Astrocyte (in vitro differentiated cells and primary cell): ENCODE data around the gene MGMT.

ENCODE experiments used
- EZH2 ChIP-seq: IDR thresholded peaks from 2 replicates; pipeline ENCODE4 v1.6.1; 2012; ENCODE audit warnings: mild to moderate bottlenecking, low read length, inconsistent platforms; ENCODE audit not compliant: insufficient read depth
- TF ChIP-seq, protein P1 (sequence below): IDR thresholded peaks from 2 replicates; pipeline ENCODE4 v1.5.1; 2011; ENCODE audit warnings: low read depth, mild to moderate bottlenecking, inconsistent platforms, low read length, moderate library complexity; ENCODE audit not compliant: insufficient read depth

DNA sequence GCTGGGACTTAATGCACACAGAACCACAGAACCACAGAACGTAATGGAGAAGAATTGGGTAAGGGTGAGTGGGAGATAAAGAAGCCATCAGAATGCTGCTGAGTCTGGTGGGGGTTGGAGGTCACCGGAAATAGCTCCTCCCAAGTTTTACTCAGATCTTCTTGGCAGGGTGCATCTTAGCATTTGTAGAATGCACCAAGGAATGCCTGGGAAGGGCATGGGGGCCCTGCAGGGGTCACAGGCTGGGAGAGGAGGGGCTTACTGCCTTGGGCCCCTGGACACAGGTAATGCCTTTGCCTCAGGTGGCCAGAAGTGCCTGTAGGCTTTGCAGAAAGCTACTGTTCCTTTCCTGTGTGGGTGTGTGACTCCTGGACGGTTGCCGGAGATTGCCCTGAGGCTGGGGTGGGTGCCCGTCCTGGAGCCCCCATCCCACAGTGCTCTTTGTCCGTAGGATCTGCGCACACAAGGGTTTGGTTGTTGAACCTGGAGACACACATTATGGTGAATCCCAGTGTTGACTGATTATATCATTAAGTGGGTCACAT is 55.1 kb downstream of the MGMT start:
- TF ChIP-seq, protein P1, sequence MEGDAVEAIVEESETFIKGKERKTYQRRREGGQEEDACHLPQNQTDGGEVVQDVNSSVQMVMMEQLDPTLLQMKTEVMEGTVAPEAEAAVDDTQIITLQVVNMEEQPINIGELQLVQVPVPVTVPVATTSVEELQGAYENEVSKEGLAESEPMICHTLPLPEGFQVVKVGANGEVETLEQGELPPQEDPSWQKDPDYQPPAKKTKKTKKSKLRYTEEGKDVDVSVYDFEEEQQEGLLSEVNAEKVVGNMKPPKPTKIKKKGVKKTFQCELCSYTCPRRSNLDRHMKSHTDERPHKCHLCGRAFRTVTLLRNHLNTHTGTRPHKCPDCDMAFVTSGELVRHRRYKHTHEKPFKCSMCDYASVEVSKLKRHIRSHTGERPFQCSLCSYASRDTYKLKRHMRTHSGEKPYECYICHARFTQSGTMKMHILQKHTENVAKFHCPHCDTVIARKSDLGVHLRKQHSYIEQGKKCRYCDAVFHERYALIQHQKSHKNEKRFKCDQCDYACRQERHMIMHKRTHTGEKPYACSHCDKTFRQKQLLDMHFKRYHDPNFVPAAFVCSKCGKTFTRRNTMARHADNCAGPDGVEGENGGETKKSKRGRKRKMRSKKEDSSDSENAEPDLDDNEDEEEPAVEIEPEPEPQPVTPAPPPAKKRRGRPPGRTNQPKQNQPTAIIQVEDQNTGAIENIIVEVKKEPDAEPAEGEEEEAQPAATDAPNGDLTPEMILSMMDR: no peak
- no peak for TF ChIP-seq EZH2
